HG03025 (cell line): ENCODE results near the gene TRIM65.

Experiments
- ATAC-seq: cut with Tn5 transposase; IDR thresholded peaks from one replicate; pipeline ENCODE4 v1.9.1; 2021; ENCODE audit warnings: mild to moderate bottlenecking, moderate library complexity; ENCODE audit not compliant: unreplicated experiment, low FRiP score

The TRIM65 gene

DNA sequence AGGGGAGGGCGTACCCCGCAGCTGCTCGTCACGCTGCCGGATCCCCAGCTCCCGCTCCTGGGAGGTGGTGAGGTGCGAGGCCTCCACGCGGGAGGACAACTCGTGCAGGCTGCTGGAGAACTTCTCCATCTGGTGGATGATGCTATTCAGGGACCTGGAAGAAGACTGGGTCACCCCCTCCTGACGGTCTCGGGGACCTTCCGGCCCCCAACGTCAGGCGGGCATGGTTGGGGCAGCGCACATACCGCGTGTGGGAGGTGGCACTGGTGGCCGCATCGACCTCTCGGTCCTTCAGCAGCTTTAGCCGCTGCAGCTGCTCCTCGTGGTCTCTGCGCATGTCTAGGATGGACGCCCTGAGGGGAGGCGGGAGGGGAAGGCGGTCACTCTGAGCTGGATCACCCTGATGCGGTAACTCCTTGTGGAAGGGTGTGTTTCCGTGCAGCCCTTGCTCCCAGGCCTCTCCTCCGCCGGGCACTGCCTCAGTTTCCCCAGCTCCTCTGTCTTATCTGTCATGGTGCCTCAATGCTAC lies 21.2 kb upstream of the TRIM65 start:
- ATAC-seq: no peak

DNA sequence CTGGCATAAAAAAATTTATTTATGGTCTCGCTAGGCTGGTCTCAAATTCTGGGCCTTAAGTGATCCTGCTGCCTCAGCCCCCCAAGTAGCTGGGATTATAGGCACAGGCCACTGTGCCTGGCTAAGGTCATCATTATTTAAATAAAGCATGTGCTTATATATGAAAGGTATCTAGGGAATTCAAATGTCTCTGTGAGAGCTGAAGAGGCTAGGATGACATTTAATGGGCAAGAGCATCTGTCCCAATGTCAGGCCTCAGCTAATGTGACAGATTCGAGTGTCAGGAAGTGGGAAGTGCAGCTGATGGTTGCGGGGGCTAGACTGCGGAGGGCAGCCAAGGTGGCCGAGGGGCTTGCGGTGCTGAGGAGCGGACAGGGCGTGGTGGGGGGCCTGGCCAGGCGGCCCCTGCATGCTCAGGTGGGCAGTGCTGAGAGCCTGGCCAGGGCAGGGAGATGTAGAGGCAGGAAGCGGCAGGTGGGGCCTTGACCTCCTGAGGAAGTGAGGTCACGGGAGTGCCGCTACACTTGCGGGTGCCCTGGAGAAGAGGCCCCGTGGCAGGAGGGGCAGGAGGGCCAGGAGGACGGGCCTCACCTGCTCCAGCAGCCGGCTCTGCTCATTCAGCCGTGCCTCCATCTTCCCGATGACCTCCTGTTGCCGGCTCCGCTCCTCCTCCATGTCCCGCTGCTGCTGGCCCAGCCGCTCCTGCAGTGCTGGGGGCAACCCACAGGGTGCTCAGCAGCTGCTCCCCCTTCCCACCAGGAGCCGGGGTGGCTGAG lies 20.6 kb upstream of the TRIM65 start:
- ATAC-seq: no peak

DNA sequence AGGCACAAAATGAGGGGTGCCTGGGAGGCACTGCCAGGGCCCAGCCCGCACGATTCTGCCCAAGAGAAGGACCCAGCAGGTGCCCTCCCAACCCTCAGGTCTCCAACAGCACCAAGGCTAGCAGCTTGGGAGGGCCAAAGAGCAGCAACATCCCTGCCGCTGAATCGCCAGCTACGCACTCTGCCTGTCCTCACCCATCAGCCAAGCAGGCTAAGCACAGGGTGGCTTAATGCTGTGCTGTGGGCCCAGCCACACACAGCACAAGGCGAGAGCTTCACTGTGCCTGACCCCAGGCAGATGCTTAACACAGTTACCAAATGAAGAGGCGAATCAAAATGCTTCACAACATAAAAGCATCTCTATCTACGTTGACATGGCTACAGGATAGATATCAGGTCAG lies 18.5 kb upstream of the TRIM65 start:
- ATAC-seq: no peak

DNA sequence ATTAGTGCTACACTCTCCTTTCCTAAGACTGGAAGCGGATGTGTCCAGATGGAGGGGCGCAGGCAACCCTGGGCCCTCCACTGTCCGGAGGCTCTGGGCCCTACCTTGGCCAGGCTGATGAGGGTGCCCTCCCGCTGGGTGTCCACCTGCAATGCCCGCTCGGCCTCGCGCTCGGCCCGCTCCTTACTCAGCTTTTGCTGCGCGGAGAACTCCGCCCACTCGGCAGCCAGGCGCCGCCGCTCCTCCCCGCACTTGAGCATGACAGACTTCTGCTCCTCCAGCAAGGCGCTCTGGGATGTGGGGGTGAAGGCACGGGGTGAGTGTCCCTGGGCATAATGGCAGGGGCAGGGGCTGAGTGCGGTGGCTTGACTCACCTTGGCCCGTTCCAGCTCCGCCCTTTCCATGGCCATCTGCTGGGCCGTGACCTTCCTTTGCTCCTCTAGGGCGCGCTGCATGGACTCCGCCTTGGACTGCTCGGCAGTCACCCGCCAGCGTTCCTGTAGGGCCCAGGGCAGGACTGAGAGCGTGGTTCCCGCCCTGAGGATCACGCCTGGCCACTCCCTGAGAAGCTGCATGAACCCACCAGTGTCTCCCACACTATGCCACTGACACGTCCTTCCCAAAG lies 18.0 kb upstream of the TRIM65 start:
- no peak for ATAC-seq

DNA sequence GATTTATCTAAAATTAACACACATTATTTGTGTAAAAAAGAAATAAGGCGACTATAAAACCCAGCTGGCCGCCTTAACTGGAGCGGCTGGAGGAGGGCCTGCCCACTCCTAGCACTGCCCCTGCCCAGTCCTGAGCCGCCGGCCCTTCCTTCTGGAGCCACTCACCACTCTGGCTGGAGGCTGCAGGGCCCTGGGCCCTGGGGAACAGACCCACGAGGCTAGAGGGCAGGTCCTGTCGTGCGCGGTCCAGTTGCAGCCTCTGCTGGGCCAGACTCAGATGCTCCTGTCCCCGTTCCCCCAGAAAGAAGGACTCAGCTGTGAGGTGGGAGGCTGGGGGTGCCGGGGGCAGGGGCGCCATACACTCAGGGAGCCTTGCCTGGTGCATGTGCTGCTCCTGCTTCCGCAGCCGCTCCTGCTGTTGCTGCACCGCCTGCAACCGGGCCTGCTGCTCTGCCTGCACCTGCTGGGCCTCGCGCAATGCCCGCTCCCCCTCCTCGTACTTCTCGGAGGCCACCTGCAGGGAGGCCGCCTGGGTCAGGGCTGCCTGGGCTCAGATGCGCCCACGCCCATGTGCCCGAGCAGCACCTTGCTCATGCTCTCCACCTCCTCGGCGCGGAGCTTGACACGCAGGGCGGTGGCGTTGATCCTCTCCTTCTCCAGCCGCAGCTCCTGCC lies 16.9 kb upstream of the TRIM65 start:
- ATAC-seq: no peak

DNA sequence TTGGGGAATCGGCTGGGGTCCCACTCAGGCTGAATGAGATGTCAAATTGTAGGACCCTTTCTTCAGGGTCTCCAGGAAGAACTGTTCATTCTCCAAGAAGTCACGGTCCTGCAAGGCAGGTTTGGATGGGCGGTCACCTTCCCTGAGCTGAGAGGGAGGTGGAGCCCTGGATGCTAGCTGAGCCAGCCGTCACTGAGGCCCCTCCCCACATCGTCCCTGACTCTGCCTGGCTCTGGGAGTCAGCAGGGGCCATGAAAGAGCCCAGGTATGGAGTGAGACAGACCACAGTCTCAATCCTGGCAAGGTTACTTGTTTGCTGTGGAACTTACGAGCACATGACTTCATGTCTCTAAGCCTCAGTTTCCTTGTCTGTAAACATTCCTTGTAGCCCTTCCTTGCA lies 13.9 kb upstream of the TRIM65 start:
- no peak for ATAC-seq

DNA sequence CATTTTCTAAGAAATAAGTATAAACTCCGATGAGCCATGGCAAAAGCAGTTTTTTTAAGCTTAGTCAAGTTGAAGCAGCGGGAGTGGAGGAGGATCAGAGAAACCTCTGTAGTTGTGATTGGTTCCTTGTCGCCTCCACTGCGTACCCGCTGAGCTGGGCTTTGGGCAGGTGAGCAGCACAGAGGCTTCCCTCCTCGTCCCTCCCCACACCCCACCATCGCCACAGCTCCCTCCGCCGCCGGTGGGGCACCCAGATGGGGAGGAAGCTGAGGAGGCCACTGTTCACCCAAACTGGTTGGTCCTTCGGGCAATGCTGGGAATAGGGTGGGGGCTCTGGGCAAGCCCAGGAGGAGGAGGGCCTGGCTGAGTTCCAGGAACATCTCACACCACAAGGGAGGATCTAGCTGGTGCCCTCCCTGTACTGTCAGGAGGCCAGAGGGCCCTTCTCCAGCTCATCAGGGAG lies 13.1 kb upstream of the TRIM65 start:
- no peak for ATAC-seq

DNA sequence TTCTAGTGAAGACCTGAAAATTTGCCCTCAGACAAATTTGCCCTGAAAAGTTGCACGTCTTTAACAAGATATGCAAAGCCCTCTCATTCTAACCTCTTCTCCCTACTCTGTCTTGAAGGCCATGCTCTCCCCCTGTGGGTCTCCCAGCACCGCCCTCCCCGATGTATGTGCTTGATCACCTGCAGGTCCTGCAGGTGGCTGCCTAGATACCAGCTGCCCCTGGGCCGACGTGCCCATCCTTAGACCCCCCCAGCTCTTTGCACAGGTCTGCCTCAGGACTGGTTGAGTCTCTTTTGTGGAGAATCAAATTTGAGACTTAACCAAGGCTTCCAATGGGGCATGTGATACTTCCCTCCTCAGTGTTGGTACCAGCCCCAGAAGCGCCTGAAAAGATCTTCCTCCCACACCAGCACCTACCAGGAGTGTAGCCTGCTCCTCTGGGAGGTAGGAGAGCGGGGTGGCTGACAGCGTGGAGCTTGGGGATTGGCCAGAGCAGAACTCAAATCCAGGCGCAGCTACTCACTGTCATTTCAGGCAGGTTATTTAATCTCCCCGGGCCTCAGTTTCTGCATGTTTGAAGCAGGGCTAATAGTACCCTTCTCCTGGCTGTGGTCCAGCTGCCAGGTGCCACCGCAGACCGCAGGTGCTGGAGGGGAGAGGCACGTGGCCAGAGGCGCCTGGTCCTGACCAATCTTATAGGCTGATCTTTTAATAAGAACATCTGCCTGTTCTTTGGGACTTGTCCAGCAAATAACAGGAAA lies 12.5 kb upstream of the TRIM65 start:
- no peak for ATAC-seq

DNA sequence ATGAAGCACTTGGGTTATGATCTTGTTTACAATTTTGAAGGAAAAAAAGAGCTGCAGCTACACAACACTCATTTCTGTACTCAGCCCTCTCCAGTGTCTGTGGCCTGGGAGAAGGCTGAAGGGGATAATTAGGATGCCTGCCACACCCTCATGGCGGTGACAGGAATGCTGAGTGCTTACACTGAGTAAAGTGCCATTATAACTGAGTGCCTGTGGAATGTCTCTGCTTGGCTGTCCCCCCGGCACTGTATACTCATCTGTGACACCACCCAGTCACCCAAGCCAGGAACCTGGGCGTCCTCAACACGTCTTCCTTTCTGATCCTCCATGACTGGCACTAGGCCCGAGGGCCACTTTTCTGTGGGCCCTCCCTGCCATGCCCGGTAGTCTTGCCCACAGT lies 11.4 kb upstream of the TRIM65 start:
- no peak for ATAC-seq

DNA sequence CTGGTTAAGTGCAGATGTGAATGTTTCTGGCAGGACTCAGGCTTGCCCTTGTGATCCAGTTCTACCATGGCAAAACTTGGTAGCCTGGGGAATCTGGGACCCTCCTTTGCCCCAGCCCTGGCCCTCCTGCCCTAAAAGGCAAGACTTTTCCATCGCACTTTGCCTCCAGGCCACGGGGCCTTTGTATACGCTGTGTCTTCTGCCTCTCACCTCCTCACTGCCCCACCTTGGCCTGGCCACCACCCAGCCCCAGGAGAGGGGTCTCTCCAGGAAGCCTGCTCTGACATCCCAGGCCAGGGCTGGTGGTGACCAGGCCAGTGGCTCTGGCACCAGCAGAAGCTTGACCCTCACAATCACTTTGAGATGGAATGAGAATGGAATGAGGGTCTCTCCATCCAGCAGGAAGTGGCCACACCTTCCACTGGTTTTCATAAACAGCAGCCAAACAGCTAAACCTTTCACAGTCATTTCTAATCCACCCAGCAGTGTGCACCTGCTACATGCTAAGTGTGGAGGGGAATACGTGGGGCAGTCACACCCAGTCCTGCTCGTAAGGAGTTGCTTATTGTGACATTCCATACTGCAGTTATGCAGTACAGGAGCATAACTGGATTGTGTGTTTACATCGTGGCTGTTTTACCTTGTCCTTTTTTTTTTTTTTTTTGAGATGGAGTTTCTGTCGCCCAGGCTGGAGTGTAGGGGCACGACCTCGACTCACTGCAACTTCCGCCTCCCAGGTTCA lies 9.6 kb upstream of the TRIM65 start:
- no peak for ATAC-seq

DNA sequence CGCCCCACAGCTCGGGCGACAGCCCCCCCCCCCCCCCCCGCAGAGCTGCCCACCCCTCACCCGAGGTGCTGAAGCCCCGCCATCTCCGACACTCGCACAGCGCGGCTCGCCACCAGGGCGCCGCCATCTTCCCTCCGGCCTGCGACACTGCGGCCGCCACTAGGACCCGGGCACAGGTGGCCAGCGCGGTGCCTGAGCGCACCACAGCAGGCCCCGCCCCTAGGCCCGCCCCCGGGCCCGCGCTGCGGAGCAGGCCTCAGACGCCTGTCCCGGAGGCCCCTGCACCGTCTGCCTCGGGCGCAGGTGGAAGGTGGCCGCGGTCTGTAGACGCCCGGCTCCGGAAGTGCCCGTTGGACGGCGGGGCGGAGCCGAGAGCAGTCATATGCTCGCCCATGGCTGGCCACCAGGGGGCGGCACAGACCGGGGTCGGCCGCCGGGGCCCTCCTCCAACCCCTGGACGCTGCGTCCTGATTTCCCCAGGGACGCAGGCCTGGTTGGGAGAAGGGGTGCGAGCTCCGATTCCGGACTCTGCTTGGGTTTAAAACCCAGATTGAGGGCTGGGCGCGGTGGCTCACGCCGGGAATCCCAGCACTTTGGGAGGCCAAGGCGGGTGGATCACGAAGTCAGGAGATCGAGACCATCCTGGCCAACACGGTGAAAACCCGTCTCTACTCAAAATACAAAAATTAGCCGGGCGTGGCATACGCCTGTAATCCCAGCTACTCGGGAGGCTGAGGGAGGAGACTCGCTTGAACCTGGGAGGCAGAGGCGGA lies 8.2 kb upstream of the TRIM65 start, which contains the start of gene MRPL38:
Gene MRPL38, minus strand, starts transcription at position 136 of the 773 bp plus-strand sequence. Its CDS starts 9 bp downstream, at position 127.
- peak; percentile 88 for ATAC-seq

DNA sequence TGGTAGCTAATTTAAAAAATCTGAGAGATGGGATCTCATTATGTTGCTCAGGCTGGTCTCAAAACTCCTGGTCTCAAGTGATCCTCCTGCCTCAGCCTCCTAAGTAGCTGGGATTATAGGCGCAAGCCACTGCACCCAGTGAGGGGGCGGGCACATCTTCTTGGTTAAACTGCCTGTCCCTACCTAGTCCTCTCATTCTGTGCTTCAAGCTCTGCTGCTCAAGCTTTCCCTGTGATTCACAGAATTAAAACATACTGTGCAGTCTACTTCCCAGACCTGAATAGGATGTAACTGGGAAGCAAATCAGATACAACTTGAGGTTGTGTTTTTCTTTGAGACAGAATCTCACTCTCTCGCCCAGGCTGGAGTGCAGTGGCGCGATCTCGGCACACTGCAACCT lies 5.7 kb upstream of the TRIM65 start:
- no peak for ATAC-seq

DNA sequence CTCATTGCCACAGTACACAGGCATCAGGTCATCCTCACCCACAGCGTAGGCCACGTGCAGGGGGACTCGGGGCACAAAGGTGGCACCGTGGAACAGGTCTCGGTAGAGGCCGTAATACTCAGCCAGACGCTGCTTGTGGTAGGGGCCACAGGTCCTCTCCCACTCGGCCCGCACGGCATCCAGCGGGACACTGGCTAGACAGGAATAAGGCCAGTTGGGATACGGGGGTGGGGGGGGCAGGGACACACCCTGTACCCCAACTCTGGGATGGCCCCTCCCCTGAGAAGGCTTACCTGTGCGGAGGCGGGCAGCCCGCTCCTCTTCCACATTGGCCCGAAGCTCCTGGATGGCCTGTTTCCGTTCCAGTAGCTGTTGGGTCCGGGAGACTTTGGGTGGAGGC lies 5.0 kb upstream of the TRIM65 start:
- ATAC-seq: no peak

DNA sequence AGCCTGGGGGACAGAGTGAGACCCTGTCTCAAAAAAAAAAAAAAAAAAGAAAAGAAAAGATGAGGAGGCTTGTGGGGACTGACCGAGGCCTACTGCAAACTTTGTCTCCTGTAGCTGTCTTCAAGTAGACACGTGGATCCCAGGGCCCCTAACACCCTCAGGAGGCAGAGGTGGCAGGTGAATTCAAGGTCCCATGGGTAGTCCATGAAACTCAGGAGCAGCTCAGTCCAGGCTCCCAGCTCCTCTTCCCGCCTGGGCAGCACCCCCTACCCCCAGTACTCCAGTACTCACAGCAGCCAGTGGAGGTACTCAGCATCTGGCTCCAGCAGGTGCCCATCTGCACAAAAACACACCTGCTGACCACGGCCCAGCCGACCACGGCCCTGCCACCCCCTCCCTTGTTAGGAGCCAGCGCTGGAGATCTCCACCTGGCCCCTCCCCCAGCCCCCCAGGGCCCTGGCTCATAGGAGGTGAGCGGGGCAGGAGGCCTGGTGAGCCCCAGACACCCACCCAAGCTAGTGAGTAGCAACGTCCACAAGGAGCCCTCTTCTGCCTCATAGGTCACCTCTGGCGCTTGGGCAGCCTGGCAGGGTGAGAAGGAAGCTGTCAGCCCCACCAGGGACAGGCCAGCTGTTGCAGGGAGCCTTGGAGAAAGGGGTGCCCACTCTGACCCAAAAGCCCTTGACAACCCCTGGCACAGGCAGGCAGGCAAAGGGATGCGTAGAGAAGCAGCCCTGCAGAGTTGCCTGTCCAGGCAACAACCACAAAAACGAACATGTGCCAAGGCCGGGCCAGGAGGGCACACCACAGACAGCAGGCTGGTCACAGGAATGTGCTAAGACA lies 4.2 kb upstream of the TRIM65 start:
- no peak for ATAC-seq

DNA sequence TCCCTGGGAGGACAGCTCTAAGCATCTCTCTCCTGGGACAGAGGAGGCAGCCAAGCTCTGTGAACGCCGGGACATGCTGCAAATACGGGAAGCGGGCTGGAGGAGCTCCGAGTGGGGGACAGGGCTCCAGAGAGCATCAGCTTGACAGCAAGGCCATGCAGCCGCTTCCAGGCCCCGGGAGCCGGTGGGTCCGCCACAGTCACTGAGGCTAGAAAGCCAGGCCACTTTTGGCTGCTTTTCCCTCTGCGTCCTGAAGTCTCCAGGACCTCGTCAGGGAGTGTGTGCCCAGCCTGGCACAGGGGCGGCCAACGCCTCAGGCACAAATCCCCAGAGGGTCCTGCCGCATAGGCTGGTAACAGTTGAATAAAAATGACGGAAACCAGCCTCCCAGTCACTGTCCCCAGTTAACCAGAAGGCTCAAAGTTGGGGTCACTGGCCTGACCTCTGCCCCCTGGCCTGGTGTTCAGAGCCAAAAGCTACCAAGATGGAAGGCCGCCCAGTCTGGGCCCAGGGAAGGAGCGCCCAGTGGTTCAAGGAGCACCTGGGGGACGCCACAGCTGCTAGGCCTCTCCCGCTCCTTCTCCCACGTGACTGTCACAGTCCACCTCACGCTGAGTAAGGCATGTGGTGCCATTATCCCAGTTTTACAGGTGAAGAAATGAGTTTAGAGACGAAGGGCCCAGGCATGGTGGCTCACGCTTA lies 3.2 kb upstream of the TRIM65 start:
- ATAC-seq: no peak

DNA sequence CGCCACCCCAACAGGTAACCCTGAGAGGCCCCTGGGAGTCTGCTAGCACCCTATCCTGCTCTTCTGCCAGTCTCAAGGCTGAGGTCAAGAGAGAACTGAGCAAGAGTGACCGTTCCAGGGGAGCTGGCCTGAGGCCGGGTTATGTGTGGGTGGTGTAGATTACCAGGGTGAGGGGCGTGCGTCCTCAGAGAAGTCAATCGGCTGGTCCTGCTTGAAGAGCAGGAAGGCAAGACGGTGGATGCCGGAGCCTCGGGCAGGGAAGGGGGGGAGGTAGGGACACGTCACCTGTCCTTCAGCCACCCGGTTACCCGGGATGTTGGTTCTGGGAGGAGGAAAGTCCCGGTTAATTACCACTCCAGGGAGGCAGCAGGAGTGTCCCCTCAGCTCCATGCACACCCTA lies 2.6 kb upstream of the TRIM65 start:
- ATAC-seq: no peak

DNA sequence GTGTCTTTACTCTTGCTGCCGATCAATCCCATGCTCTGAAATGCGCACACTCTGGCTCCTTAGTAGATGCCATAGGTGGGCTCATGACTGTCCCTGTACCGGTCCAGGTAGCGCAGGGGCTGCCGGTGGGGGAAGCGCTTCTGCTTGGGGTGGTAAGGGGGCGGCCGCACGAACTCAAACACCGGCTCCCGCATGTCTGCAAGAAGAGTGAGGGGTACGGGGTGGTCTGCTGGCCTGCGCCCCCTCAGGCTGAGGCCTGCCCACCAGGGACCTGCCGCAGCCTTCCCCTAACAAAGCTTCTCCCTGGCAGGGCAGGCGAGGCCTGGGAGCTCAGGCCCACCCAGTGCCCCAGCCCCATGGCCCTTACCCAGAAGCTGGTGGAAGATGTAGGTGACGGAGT lies 2.0 kb upstream of the TRIM65 start:
- ATAC-seq: no peak

DNA sequence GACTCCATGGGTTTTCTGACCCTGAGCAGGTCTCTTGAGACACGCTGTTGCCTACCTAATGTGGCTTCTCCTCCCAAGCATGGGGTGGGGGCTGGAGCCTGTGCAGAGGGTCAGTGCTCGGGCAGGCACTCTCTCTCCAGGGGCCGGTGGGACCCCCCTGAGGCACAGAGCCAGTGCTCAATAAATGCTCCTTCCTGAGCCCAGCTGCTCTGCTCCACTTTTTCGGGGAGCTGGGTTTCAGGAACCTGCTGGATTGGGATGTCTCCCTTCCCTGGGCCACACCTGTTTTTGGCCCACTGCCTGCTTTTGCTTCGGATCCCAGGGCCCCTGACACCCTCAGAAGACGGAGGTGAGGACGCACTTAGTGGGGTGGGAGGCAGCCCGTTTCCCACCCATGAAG lies 1.3 kb upstream of the TRIM65 start:
- no peak for ATAC-seq
